ENCODE results near the gene CDC6.

CDC6 gene

GRCh38 chr17:40314584-40314956 lies 26.9 kb downstream of the CDC6 start:
- peak; percentile 95 to 99 (median 99) for DNase-seq
- Histone ChIP-seq H3K4me1 (ENCODE audit: control extremely low read depth in 1 of 4, control insufficient read depth in 4 of 4, insufficient read depth in 4 of 4, low read length in 3 of 4) (peaks cover 26 to 97% (median 93%) of the 10 kb centered on the region in 4 experiments), H3K9me3 (ENCODE audit: control extremely low read depth in 1 of 5, control insufficient read depth in 4 of 5, insufficient read depth in 2 of 5, low read depth in 1 of 5, low read length in 4 of 5) (no peaks in the 10 kb centered on the region), H3K27ac (ENCODE audit: insufficient read depth in 1 of 2, low read depth in 1 of 2, low read length in 2 of 2, poor library complexity in 1 of 2, severe bottlenecking in 2 of 2) (peak overlapping the region in 1 of 2 experiments; percentile 20), H3K27me3 (replicated peaks in 2 of 5; ENCODE audit: control insufficient read depth in 4 of 5, insufficient read depth in 5 of 5, low read length in 4 of 5) (no peaks in the 10 kb centered on the region), H3K36me3 (ENCODE audit: control insufficient read depth in 4 of 4, insufficient read depth in 4 of 4, low read length in 3 of 4) (no peaks in the 10 kb centered on the region), H3K4me3 (ENCODE audit: control insufficient read depth in 1 of 7, extremely low read depth in 1 of 7, insufficient read depth in 4 of 7, low read depth in 2 of 7, low read length in 6 of 7) (no peak overlapping the region)
- WGBS (ENCODE audit: insufficient coverage), result 45% methylated on average over 2 of the region's 3 CpGs
- ChIA-PET POLR2A (interaction anchor here (0.6 to 1.5 kb wide), 4 partner anchors 9 to 31 kb away, joined by 3 to 16 read pairs (median 3); no protein-coding TSS in a partner anchor), CTCF (interaction anchor here (1.0 to 50.4 kb wide), 5 partner anchors 8 to 40 kb away, joined by 3 to 1388 read pairs (median 12); partner anchors contain the start of genes GJD3 and RARA)

- Histone ChIP-seq H3K4me1 (ENCODE audit: control extremely low read depth in 1 of 4, control insufficient read depth in 4 of 4, insufficient read depth in 4 of 4, low read length in 3 of 4) (peaks cover 30 to 97% (median 94%) of the 10 kb centered on the region in 4 experiments), H3K36me3 (ENCODE audit: control insufficient read depth in 4 of 4, insufficient read depth in 4 of 4, low read length in 3 of 4) (no peaks in the 10 kb centered on the region), H3K4me3 (ENCODE audit: control insufficient read depth in 1 of 7, extremely low read depth in 1 of 7, insufficient read depth in 4 of 7, low read depth in 2 of 7, low read length in 6 of 7) (peak overlapping the region in 1 of 7 experiments; percentile 42), H3K27me3 (replicated peaks in 2 of 5; ENCODE audit: control insufficient read depth in 4 of 5, insufficient read depth in 5 of 5, low read length in 4 of 5) (no peaks in the 10 kb centered on the region), H3K27ac (ENCODE audit: insufficient read depth in 1 of 2, low read depth in 1 of 2, low read length in 2 of 2, poor library complexity in 1 of 2, severe bottlenecking in 2 of 2) (peak overlapping the region; percentile 26 to 40), H3K9me3 (ENCODE audit: control extremely low read depth in 1 of 5, control insufficient read depth in 4 of 5, insufficient read depth in 2 of 5, low read depth in 1 of 5, low read length in 4 of 5) (no peaks in the 10 kb centered on the region)
- WGBS (ENCODE audit: insufficient coverage), result 86% methylated on average over 3 of the region's 3 CpGs
- POLR2A ChIA-PET, result interaction anchor here (0.6 to 1.5 kb wide), 6 partner anchors 8 to 36 kb away, joined by 3 to 16 read pairs (median 4); no protein-coding TSS in a partner anchor
- DNase-seq, result no peak
- CTCF ChIA-PET, result interaction anchor here (1.0 to 50.4 kb wide), 6 partner anchors 8 to 39 kb away, joined by 3 to 1388 read pairs (median 8); partner anchors contain the start of genes GJD3 and RARA
Measured at GRCh38 chr17:40315206-40315605, 27.5 kb downstream of the CDC6 start.

GRCh38 chr17:40315678-40316570 lies 28.2 kb downstream of the CDC6 start:
- ChIA-PET CTCF (interaction anchor here (1.2 to 50.4 kb wide), 4 partner anchors 8 to 38 kb away, joined by 4 to 1388 read pairs (median 71); partner anchors contain the start of genes GJD3 and RARA), POLR2A (interaction anchor here (0.6 to 1.5 kb wide), 5 partner anchors 9 to 36 kb away, joined by 3 to 6 read pairs (median 4); no protein-coding TSS in a partner anchor)
- peak overlapping the region; percentile 26 to 40 for H3K27ac ChIP-seq (ENCODE audit: insufficient read depth in 1 of 2, low read depth in 1 of 2, low read length in 2 of 2, poor library complexity in 1 of 2, severe bottlenecking in 2 of 2)
- peak in 2 of 3 donors; percentile 46 to 60 for DNase-seq
- no peaks in the 10 kb centered on the region for H3K9me3 ChIP-seq (ENCODE audit: control extremely low read depth in 1 of 5, control insufficient read depth in 4 of 5, insufficient read depth in 2 of 5, low read depth in 1 of 5, low read length in 4 of 5)
- peaks cover 23 to 98% (median 96%) of the 10 kb centered on the region in 4 experiments for H3K4me1 ChIP-seq (ENCODE audit: control extremely low read depth in 1 of 4, control insufficient read depth in 4 of 4, insufficient read depth in 4 of 4, low read length in 3 of 4)
- no peaks in the 10 kb centered on the region for H3K36me3 ChIP-seq (ENCODE audit: control insufficient read depth in 4 of 4, insufficient read depth in 4 of 4, low read length in 3 of 4)
- no peaks in the 10 kb centered on the region for H3K27me3 ChIP-seq (replicated peaks in 2 of 5; ENCODE audit: control insufficient read depth in 4 of 5, insufficient read depth in 5 of 5, low read length in 4 of 5)
- H3K4me3 ChIP-seq (ENCODE audit: control insufficient read depth in 1 of 7, extremely low read depth in 1 of 7, insufficient read depth in 4 of 7, low read depth in 2 of 7, low read length in 6 of 7), result peak overlapping the region in 1 of 7 experiments; percentile 42
- WGBS (ENCODE audit: insufficient coverage), result 83% methylated on average over 5 of the region's 9 CpGs

GRCh38 chr17:40316571-40317344 lies 29.1 kb downstream of the CDC6 start:
- Histone ChIP-seq H3K4me3 (ENCODE audit: control insufficient read depth in 1 of 7, extremely low read depth in 1 of 7, insufficient read depth in 4 of 7, low read depth in 2 of 7, low read length in 6 of 7) (peak overlapping the region in 3 of 7 experiments; percentile 28 to 89 (median 42)), H3K36me3 (ENCODE audit: control insufficient read depth in 4 of 4, insufficient read depth in 4 of 4, low read length in 3 of 4) (peaks cover 0 to 3% (median 0%) of the 10 kb centered on the region in 4 experiments), H3K27me3 (replicated peaks in 2 of 5; ENCODE audit: control insufficient read depth in 4 of 5, insufficient read depth in 5 of 5, low read length in 4 of 5) (no peaks in the 10 kb centered on the region), H3K9me3 (ENCODE audit: control extremely low read depth in 1 of 5, control insufficient read depth in 4 of 5, insufficient read depth in 2 of 5, low read depth in 1 of 5, low read length in 4 of 5) (no peaks in the 10 kb centered on the region), H3K27ac (ENCODE audit: insufficient read depth in 1 of 2, low read depth in 1 of 2, low read length in 2 of 2, poor library complexity in 1 of 2, severe bottlenecking in 2 of 2) (peak overlapping the region in 1 of 2 experiments; percentile 19), H3K4me1 (ENCODE audit: control extremely low read depth in 1 of 4, control insufficient read depth in 4 of 4, insufficient read depth in 4 of 4, low read length in 3 of 4) (peaks cover 21 to 98% (median 96%) of the 10 kb centered on the region in 4 experiments)
- 73% methylated on average over 34 of the region's 38 CpGs for WGBS (ENCODE audit: insufficient coverage)
- DNase-seq, result no peak
- ChIA-PET CTCF (interaction anchor here (1.1 to 50.4 kb wide), 6 partner anchors 12 to 37 kb away, joined by 3 to 1388 read pairs (median 8); partner anchors contain the start of genes GJD3 and RARA), POLR2A (interaction anchor here (0.6 to 10.0 kb wide), 7 partner anchors 9 to 1700 kb away, joined by 3 to 195 read pairs (median 4); no protein-coding TSS in a partner anchor)

- Histone ChIP-seq H3K27me3 (replicated peaks in 2 of 5; ENCODE audit: control insufficient read depth in 4 of 5, insufficient read depth in 5 of 5, low read length in 4 of 5) (no peaks in the 10 kb centered on the region), H3K36me3 (ENCODE audit: control insufficient read depth in 4 of 4, insufficient read depth in 4 of 4, low read length in 3 of 4) (peaks cover 0 to 3% (median 0%) of the 10 kb centered on the region in 4 experiments), H3K4me3 (ENCODE audit: control insufficient read depth in 1 of 7, extremely low read depth in 1 of 7, insufficient read depth in 4 of 7, low read depth in 2 of 7, low read length in 6 of 7) (peak overlapping the region in 6 of 7 experiments; percentile 53 to 89 (median 76)), H3K27ac (ENCODE audit: insufficient read depth in 1 of 2, low read depth in 1 of 2, low read length in 2 of 2, poor library complexity in 1 of 2, severe bottlenecking in 2 of 2) (peak overlapping the region in 1 of 2 experiments; percentile 89), H3K4me1 (ENCODE audit: control extremely low read depth in 1 of 4, control insufficient read depth in 4 of 4, insufficient read depth in 4 of 4, low read length in 3 of 4) (peaks cover 19 to 98% (median 95%) of the 10 kb centered on the region in 4 experiments), H3K9me3 (ENCODE audit: control extremely low read depth in 1 of 5, control insufficient read depth in 4 of 5, insufficient read depth in 2 of 5, low read depth in 1 of 5, low read length in 4 of 5) (no peaks in the 10 kb centered on the region)
- ChIA-PET CTCF (interaction anchor here (1.1 to 50.4 kb wide), 6 partner anchors 11 to 37 kb away, joined by 3 to 1388 read pairs (median 8); partner anchors contain the start of genes GJD3 and RARA), POLR2A (interaction anchor here (0.6 to 10.0 kb wide), 5 partner anchors 11 to 1699 kb away, joined by 3 to 195 read pairs (median 6); no protein-coding TSS in a partner anchor)
- WGBS (ENCODE audit: insufficient coverage), result 15% methylated on average over 5 of the region's 6 CpGs
- DNase-seq, result peak in 1 of 3 donors; percentile 43
Measured at GRCh38 chr17:40317345-40317873, 29.7 kb downstream of the CDC6 start.
